GM19238 (cell line): ENCODE measurements around the gene XRCC1.

Source experiments
- DNase-seq: peaks from one replicate; pipeline ENCODE4 v3.0.0; 2011; ENCODE audit warnings: low spot score; ENCODE audit not compliant: insufficient read length

The XRCC1 gene, protein sequence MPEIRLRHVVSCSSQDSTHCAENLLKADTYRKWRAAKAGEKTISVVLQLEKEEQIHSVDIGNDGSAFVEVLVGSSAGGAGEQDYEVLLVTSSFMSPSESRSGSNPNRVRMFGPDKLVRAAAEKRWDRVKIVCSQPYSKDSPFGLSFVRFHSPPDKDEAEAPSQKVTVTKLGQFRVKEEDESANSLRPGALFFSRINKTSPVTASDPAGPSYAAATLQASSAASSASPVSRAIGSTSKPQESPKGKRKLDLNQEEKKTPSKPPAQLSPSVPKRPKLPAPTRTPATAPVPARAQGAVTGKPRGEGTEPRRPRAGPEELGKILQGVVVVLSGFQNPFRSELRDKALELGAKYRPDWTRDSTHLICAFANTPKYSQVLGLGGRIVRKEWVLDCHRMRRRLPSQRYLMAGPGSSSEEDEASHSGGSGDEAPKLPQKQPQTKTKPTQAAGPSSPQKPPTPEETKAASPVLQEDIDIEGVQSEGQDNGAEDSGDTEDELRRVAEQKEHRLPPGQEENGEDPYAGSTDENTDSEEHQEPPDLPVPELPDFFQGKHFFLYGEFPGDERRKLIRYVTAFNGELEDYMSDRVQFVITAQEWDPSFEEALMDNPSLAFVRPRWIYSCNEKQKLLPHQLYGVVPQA

DNA sequence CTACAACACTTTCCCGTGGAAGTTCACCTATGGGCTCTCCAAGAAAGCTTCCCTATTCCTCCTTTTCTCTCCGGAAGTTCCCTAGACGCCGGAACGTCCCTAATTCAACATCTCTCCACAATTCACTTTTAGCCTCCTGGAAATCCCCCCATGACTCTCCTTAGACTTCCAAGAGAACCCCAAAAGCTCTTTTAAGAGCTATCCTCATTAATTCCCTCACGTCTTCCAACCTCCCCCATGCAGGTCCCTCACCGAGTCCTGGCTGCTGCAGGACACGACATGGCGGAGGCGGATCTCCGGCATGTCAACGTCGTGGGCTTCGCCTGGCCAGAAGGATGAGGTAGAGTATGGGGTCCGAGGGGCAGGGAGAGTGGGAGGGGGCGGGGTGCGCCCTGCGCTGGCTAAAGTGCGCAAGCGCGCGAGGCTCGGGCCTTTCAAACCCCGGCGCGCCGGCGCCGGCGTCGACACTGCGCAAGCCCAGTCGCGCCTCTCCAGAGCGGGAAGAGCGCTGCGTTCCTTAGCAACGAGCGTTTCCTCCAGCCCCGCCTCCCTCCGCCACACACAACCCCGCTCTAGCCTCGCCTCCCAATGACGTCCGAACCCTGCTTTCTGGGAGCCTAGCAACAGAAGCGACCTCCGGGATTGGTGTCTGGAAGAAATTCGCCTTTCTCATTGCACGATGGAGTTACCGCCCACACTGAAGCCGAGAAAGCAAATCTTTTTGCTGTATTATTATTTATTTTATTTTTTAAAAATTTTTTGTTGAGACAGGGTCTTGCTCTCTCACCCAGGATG, at the start of gene XRCC1, which contains the start of gene PINLYP:
XRCC1 (minus strand) TSS at position 372 of the 795 bp plus-strand sequence; CDS start at position 303, 69 bp downstream.
PINLYP (plus strand) TSS at position 646 of the 795 bp plus-strand sequence. CDS start 1,391 bp downstream, outside the sequence.
- peak; percentile 94 for DNase-seq

DNA sequence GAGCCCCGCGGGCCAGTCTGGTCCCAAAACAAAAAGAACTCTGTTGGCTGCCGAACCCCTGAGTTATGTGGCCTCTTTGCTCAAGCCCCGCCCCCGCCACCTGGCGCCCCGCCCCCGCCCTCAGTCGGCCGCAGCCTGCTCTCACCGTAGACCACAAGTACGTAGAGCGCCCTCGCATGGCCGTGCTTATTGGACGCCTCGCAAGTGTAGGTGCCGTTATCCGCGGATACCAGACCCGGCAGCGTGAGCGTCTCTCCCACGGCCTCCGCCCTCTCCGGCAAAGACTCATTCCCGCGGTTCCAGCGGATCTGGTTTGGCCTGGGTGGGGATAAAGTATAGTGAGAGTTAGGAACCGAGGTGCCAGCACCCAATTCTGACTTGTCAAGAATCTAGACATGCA, 49.6 kb upstream of the XRCC1 start:
- peak; percentile 63 for DNase-seq

DNA sequence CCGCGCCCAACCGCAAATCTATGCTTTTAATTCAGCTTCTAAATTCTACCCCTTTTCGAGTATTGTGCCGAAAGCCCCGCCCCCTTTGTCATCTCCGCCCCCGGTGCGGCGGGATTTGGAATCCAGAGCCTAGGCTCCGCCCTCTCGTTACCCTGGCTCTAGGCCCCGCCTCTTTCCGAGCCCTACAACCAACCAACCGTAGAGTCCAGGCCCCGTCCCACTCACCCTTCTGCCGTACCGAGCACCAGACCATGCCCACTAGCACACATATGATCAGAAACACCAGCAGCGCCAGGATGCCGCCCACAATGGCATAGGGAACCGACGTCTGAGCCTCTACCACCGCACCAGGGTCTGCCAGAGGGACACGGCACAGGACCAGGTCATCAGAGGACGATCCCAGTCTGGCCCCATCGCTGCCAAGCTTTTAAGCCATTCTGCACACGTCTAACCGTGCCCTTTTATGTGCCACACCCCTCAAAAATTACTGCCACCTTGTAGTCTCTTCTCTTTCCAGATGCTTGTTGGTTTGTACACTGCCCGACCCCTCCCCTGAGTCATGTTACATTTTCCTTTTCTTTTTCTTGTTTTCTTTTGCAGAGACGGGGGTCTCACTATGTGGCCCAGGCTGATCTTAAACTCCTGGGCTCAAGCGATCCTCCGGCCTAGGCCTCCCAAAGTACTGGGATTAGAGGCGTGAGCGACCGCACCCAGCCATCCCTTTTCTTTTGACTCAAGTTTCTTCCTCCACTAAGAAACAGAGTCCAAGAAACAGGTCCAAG, 48.8 kb upstream of the XRCC1 start:
- DNase-seq, result no peak

DNA sequence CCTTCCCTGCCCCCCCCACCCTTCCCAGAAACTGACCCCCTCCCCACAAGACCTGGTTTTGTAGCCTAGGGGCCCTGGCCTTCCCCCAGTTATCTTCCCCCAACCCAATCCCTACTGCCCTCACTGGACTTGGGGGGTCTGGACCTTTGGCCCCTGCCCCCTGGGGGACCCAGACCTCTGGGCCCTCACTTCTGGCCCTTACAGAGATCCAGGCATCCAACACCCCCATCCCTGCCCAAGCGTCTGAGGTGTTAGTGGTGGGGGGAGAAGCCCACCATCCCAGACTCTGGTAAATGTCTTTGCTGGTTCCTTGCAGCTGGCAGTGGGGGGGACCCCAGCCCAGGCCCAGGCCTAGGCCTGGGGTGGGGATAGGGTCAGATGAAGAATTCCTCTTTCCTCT, 47.6 kb upstream of the XRCC1 start:
- no peak for DNase-seq

DNA sequence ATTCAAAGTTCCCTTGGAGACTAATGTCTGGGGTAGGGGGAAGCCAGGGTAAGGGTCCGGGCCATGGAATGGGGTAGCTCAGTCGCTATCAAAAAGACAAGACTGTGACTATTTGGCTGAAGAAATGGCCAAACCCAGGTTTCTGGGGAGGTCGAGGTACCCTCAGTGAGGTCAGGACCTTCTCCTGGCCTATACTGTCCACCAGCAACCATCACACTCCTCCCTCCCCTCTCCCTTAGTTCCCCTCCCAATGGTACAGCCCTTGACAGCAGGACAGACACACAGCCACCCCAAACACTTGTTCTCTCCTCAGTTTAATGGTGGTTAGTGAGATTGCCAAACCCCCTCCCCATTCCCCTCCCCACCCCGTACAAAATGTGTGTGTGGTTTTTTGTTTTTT, 46.7 kb upstream of the XRCC1 start:
- no peak for DNase-seq

DNA sequence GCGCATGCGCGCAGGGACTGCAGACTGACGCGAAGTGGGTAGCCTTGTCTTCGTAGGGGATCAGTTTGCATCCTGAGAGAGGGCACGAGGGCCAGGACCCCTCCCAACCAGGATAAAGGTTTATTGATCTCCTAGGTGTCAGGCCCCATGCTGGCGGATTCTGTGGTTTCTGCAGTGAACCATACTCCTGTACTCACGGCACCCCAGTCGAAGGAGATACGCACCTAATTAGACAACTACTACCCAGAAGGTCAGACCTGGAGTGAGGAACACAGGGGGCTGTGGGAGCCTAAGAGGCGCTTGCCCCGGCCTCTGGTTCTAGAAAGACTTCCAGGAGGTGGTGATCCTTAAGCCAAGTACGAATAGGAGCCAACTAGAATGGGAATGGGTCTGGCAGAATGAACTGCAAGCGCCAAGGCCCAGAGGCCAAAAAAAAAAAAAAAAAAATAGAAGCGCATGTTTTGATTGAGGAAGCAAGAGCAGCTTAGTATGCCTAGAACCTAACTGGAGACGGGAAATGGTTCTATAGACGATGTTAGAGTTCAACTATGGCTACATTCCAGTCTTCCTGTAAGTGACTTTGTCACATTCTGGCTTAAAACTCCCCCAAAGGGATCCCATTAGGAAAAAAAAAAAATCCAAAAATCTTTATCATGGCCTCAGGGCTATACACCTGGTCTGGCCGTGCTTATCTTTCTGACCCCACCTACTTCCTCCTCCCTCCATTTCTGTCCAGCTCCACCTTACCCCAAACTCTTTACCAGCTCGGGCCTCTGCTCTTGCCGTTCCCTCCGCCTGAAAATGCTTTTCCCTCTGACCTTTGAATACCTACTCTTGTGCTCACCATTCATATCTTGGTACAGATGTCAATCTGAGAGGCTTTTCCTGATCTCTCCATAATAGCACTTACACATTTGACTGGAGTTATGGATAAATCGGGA, 45.0 kb upstream of the XRCC1 start:
- DNase-seq, result no peak

DNA sequence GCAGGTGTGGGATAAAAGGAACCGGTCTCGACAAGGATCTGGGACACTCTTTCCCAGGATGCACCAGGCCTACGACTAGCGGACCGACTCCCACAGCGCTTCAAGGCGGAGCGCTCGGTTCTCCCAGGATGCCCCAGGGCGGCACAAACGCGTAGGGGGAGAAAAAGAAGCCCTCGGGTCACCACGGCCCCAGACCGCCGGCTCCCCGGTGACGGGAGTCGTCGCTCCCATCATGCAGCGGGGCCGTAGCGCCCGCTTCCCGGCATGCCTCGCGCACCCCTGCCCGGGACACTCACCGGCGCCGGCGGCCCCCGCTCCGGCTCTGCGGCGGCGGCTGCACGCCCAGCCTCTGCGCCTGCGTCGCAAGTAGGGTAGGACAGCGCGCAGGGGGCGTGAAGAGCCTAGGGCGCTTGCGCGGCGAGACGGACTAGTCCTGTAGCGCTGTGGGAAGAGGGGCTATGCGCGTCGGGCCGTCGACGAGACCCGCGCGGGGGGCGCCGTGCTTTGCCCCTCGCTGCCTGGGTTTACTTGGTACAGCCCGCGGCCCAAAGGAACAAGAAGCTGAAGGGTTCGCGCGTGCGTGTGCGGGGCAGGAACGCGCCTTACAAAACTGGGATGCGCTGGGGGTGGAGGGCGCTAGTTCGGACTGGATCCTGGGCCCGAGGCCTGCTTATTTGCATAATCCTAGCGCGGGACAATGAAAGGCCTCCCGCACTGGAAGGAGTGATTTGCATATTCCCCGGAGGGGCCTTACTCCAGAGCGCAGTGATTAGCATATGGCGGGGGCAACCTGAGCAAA, 44.1 kb upstream of the XRCC1 start, which contains the start of gene ZNF428:
ZNF428 (minus strand) TSS at position 368 of the 799 bp plus-strand sequence. CDS start 5,325 bp downstream, outside the sequence.
- DNase-seq, result peak; percentile 90

DNA sequence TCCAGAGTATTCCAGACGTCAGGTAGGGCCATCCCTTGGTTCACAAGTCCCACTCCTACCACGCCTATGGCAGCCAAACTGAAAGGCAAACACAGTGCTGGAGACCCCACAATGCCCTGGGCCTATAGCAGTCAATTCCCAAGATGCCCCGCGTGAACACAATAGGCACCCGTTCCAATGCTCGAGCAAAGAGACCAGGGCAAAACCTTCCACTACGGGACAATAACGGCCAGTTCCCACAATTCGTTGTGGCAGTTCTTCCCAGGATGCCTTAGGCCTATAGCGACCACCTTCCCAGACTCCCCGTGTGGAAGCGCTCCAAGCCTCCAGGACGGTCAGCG, 43.6 kb upstream of the XRCC1 start:
- DNase-seq, result peak; percentile 62

DNA sequence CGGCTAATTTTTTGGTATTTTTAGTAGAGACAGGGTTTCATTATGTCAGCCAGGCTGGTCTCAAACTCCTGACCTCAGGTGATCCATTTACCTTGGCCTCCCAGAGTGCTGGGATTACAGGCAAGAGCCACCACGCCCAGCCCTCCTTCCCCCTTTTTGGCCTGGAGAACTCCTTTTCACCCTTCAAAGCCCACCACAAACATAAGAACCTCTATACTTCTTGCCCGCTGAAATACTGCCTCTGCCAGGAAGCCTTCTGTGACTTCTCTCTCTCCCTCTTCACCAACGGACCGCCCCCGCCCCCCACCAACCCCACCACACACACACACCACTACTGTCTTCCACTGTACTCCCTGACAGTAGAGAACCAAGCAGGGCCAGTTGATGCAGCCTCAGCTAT, 41.6 kb upstream of the XRCC1 start:
- DNase-seq, result no peak

DNA sequence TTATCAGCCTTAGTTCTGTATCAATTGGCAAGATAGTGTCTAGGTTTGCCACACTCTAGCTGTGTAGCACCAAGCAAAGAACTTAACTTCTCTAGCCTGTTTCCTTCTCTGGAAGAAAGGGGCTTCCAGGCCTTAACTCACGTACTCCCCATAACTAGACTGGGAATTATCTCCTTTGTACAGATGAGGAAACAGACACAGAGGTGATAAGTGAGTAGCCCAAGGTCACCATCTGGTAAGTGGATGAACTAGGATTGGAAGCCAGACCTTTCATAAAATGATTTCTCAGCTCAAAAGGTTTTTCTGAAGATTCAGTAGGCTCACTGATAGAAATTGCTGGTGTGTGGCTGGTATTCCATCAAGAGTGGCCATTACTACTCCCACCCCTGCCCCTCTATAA, 41.0 kb upstream of the XRCC1 start:
- no peak for DNase-seq

DNA sequence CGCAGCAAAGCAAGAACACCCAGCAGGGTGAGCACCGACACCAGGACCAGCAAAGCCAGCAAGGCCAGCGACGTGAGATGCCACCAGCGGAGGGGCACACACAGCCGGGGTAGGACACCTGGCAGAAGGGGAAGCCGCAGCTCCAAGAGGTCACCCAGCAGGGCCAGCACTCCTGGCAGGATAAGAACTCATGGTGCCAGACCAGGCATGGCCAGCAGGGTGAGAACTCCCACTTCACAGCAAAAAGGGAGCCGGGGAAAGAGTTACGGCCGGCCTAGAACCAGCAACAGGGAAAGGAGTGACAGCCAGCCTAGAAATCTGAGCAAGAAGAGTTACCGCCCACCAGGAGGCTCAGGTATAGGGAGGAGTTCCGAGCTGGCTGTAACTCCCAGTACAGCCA, 37.0 kb upstream of the XRCC1 start:
- DNase-seq, result no peak

DNA sequence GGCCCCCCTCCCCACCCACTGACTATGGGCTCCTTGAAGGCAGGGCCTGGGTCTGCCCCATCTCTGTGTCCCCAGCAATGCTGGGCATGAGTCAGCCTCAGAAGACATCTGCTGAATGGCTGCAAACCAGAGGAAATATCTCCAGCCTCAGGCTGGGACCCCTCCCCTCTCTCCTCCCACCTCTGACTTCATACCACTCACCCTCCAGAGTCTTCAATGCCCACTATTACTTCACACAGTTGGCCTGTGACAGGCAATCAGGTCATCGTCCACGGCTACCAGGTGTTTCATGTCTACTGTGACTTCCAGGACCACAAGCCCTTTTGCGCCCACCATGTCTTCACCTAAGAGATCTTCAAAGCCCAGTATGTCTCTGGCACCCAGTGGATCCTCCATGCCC, 36.5 kb upstream of the XRCC1 start, which contains the start of gene SRRM5:
SRRM5 (plus strand) TSS at position 301 of the 400 bp plus-strand sequence; CDS start at position 335, 34 bp downstream.
- no peak for DNase-seq

DNA sequence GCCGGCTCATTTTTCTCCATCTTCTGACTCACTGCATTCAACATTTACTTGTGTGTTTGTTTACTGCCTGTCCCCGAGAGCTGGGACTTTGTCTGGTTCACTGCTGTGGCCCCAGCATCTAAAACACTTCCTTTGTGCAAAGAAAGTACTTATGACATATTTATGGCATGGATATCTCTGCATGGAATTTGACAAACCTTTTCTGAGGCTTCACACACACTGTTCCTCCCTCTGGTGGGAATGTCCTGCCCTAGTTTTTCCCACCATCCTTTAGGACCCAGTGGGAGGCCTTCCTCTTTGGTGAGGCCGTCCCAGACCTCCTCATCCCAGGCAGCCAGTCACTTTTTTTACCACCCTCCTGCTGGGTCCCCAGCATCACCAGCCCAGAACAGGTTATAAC, 35.2 kb upstream of the XRCC1 start:
- no peak for DNase-seq

DNA sequence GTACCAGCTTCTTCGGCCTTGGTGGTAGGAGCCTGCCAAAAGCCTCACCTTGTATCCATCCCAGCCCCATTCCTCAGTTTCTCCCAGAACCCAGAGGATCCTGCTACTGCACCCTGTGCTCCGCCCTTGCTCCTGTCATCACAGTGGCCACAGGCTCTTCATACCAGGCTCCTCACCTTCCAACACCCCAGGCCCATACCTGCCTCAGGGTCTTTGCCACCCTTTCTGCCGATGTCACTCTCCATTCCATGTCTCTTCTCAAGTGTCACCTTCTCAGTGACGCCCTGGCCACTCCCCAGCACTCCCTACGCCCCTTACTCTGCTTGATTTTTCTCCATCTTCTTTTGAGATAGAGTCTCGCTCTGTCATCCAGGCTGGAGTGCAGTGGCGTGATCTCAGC, 34.5 kb upstream of the XRCC1 start:
- DNase-seq, result no peak

DNA sequence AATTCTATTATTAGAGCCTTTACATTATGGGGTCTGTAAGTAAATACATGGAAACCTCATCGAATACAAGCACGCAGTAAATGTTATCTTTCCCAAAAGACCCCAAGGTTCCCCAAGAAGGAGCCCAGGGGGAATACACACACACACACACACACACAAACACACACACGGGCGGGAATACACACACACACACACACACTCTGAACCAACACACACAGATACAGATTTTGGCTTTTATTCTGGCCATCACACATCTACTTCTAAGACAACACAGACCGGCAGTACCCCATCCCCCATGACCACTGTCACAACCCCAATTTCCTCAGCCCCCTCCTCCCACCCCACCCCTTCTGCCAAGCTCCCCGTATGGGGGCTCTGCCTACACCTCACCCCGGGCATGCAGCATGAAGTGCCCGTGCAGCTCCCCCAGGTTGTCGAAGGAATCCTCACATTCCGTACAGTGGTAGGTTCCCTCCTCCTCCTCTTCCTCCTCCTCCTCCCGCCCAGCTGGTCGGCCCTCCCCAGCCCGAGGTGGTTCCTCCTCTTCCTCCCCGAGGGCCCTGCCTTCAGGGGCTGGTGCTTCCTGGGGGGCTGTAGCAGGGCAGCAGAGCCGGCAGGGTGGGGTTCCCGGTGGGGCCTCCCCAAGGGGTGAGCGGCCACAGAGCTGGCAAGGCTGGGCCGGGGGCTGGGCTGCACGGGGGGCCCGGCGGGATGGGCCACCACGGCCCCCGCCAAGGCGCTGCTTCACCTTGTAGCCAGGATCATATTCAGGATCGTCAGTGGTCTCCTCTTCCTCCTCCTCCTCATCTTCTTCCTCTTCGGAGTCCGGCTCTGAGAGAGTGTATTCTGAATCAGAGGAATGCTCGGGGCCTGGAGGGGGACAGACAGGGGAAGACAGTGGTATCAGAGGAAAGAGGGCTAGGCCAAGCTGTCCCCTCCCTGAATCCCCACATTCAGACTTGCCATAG, 32.2 kb upstream of the XRCC1 start:
- no peak for DNase-seq

DNA sequence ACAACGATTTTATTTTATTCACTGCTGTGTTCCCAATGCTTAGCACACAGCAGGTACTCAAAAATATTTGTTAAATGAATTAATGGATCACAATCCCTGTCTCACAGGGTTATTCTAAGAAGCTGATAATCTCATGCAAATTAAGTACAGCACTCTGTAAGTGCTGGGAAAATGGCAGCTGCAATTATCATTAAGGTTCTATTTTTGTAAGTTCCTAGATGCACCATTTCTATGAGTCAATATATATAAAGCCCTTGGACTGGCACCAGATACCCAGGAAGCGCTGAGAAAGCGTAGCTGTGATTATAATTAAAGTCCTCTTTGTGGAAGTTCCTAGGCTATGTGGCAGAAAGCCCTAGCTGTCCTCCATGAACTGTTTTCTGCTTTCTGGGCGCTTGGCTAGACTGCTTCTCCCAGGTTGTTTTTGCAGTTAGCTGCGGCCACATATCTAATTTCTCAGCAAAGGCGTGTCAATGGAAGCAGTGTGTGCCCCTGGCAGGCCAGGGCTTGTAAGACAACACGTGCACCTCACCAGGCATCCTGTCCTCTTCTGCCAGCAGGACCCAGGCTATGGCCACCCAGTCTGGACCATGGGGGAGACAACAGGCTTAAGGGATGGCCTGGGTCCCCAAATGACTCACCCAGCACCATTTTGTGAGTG, 31.4 kb upstream of the XRCC1 start:
- DNase-seq, result no peak

DNA sequence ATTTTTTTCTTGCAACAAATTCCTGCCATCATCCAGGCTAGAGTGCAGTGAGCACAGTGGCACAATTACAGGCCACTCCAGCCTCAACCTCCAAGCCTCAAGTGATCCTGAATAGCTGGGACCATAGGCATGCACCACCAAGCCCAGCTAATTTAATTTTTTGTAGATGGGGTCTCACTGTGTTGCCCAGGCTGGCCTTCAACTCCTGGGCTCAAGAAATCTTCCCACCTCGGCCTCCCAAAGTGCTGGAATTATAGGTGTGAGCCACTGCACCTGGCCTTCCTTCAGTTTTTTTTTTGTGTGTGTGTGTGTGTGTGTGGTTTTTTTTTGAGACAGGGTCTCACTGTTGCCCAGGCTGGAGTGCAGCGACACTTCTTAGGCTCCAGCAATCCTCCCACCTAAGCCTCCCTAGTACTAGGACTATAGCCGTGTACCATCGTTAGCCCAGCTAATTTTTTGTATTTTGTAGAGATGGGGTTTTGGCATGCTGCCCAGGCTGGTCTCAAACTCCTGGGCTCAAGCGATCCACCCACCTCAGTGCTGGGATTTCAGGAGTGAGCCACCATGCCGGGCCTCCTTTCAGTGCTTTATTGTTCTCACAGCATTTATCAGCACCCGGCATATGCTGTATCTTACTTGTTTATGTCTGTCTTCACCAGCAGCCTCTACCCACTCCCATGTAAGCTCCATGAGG, 30.7 kb upstream of the XRCC1 start:
- DNase-seq, result no peak
